HEK293 (cell line): ENCODE measurements around the gene MTUS2.

Source experiments
- GFI1B ChIP-seq: fragments of 450-650 bp; formaldehyde crosslinking; IDR thresholded peaks from 2 replicates; pipeline ENCODE4 v1.5.1; 2016; ENCODE audit warnings: missing biosample characterization, missing genetic modification characterization
- PRDM1 ChIP-seq: fragments of 450-650 bp; formaldehyde crosslinking; IDR thresholded peaks from 2 replicates; pipeline ENCODE4; 2016; ENCODE audit warnings: missing biosample characterization, missing genetic modification characterization
- YY1 ChIP-seq: fragments of 450-650 bp; formaldehyde crosslinking; IDR thresholded peaks from 2 replicates; pipeline ENCODE4 v1.5.1; 2018; ENCODE audit warnings: missing biosample characterization, missing genetic modification characterization
- ZBTB20 ChIP-seq: fragments of 450-650 bp; formaldehyde crosslinking; IDR thresholded peaks from 2 replicates; pipeline ENCODE4 v1.5.1; 2016; ENCODE audit warnings: missing biosample characterization, missing genetic modification characterization
- ZBTB8A ChIP-seq: fragments of 450-650 bp; formaldehyde crosslinking; IDR thresholded peaks from 2 replicates; pipeline ENCODE4 v1.5.1; 2016; ENCODE audit warnings: missing biosample characterization, missing genetic modification characterization
- ZNF138 ChIP-seq: fragments of 450-650 bp; formaldehyde crosslinking; IDR thresholded peaks from 2 replicates; pipeline ENCODE4 v1.5.1; 2016; ENCODE audit warnings: missing biosample characterization, missing genetic modification characterization, borderline replicate concordance
- ZNF2 ChIP-seq: fragments of 450-650 bp; formaldehyde crosslinking; IDR thresholded peaks from 2 replicates; pipeline ENCODE4 v1.5.1; 2016; ENCODE audit warnings: missing biosample characterization, missing genetic modification characterization
- ZNF274 ChIP-seq, 2 experiments: fragments of 200-500 bp in 1 of 2; fragments of 450-650 bp in 1 of 2; sonication (Bioruptor generic) in 1 of 2; formaldehyde crosslinking in 1 of 2; IDR thresholded peaks; 2 replicates each; pipeline versions ENCODE4 v1.5.1 to v1.6.1; 2014 to 2016; ENCODE audit warnings: borderline replicate concordance in 1 of 2, inconsistent platforms in 1 of 2, low read length in 1 of 2, missing biosample characterization in 1 of 2, missing genetic modification characterization in 1 of 2
- ZNF302 ChIP-seq: fragments of 450-650 bp; formaldehyde crosslinking; IDR thresholded peaks from 2 replicates; pipeline ENCODE4 v1.5.1; 2016; ENCODE audit warnings: missing biosample characterization, missing genetic modification characterization, low read depth
- ZSCAN23 ChIP-seq: fragments of 450-650 bp; formaldehyde crosslinking; IDR thresholded peaks from 2 replicates; pipeline ENCODE4 v1.5.1; 2016; ENCODE audit warnings: missing biosample characterization, missing genetic modification characterization
- TF ChIP-seq, protein P1 (sequence below): fragments of 450-650 bp; IDR thresholded peaks from 2 replicates; pipeline ENCODE4 v1.5.1; 2018; ENCODE audit warnings: missing biosample characterization, missing genetic modification characterization
- TF ChIP-seq, protein P2 (sequence below): fragments of 450-650 bp; formaldehyde crosslinking; IDR thresholded peaks from 2 replicates; pipeline ENCODE4 v1.5.1; 2016; ENCODE audit warnings: missing biosample characterization, missing genetic modification characterization
- TF ChIP-seq, protein P3 (sequence below): fragments of 450-650 bp; formaldehyde crosslinking; IDR thresholded peaks from 2 replicates; pipeline ENCODE4 v1.5.0; 2017; ENCODE audit warnings: missing biosample characterization, missing genetic modification characterization, borderline replicate concordance

DNA sequence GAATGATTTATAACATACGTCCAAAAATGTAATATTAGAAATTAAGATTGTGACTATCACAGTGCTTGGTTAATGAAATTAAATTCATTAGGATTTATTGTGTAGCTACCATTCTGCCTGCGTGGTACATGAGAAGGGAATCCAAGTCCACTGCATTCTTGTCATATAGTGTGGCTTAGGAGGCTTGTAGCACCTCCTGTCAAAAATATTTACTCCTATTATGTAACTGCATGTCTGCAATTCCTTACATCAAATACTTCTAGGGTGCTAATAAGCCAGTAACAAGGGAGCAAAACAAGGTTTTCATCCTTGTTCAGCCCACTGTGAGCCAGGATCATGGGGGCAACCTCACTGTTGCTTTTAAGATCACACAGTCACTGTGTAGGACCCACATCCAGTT is 576.3 kb downstream of the MTUS2 start:
- TF ChIP-seq, protein P1, sequence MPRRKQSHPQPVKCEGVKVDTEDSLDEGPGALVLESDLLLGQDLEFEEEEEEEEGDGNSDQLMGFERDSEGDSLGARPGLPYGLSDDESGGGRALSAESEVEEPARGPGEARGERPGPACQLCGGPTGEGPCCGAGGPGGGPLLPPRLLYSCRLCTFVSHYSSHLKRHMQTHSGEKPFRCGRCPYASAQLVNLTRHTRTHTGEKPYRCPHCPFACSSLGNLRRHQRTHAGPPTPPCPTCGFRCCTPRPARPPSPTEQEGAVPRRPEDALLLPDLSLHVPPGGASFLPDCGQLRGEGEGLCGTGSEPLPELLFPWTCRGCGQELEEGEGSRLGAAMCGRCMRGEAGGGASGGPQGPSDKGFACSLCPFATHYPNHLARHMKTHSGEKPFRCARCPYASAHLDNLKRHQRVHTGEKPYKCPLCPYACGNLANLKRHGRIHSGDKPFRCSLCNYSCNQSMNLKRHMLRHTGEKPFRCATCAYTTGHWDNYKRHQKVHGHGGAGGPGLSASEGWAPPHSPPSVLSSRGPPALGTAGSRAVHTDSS (tag by site-specific recombination): no peak
- TF ChIP-seq GFI1B (tag by site-specific recombination) (no peak), ZNF138 (tag by site-specific recombination) (no peak), YY1 (no peak), PRDM1 (no peak), ZNF302 (tag by site-specific recombination) (no peak), ZSCAN23 (no peak), ZNF274 (IDR thresholded peaks at IDR 0.05; ENCODE audit: low read length) (no peak), ZNF274 (tag by site-specific recombination; IDR thresholded peaks at IDR 0.05; ENCODE audit: borderline replicate concordance) (no peak), ZNF2 (tag by site-specific recombination) (no peak), ZBTB8A (tag by site-specific recombination) (no peak), ZBTB20 (no peak)
- TF ChIP-seq, protein P2, sequence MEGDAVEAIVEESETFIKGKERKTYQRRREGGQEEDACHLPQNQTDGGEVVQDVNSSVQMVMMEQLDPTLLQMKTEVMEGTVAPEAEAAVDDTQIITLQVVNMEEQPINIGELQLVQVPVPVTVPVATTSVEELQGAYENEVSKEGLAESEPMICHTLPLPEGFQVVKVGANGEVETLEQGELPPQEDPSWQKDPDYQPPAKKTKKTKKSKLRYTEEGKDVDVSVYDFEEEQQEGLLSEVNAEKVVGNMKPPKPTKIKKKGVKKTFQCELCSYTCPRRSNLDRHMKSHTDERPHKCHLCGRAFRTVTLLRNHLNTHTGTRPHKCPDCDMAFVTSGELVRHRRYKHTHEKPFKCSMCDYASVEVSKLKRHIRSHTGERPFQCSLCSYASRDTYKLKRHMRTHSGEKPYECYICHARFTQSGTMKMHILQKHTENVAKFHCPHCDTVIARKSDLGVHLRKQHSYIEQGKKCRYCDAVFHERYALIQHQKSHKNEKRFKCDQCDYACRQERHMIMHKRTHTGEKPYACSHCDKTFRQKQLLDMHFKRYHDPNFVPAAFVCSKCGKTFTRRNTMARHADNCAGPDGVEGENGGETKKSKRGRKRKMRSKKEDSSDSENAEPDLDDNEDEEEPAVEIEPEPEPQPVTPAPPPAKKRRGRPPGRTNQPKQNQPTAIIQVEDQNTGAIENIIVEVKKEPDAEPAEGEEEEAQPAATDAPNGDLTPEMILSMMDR (tag by site-specific recombination): no peak
- TF ChIP-seq, protein P3, sequence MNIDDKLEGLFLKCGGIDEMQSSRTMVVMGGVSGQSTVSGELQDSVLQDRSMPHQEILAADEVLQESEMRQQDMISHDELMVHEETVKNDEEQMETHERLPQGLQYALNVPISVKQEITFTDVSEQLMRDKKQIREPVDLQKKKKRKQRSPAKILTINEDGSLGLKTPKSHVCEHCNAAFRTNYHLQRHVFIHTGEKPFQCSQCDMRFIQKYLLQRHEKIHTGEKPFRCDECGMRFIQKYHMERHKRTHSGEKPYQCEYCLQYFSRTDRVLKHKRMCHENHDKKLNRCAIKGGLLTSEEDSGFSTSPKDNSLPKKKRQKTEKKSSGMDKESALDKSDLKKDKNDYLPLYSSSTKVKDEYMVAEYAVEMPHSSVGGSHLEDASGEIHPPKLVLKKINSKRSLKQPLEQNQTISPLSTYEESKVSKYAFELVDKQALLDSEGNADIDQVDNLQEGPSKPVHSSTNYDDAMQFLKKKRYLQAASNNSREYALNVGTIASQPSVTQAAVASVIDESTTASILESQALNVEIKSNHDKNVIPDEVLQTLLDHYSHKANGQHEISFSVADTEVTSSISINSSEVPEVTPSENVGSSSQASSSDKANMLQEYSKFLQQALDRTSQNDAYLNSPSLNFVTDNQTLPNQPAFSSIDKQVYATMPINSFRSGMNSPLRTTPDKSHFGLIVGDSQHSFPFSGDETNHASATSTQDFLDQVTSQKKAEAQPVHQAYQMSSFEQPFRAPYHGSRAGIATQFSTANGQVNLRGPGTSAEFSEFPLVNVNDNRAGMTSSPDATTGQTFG (tag by site-specific recombination): no peak
